Measurements from ENCODE around the gene GAS7. TPM values are rescaled to one million over a fixed set of nuclear protein-coding genes. Genes with fewer than 3 reads are reported as not detected.

The GAS7 gene
- total RNA-seq, 1 experiment from 2014 or later = 4.1 TPM

- Histone ChIP-seq H3K27ac (ENCODE audit: low read depth, low read length) (no peak overlapping the region), H3K4me2 (ENCODE audit: low read length) (no peak overlapping the region), H4K20me1 (ENCODE audit: insufficient read depth) (no peaks in the 10 kb centered on the region), H3K9me3 (ENCODE audit: control insufficient read depth in 1 of 2, insufficient read depth in 1 of 2, low read depth in 1 of 2, low read length in 2 of 2) (no peaks in the 10 kb centered on the region), H3K36me3 (ENCODE audit: control insufficient read depth in 1 of 2, insufficient read depth in 2 of 2, low read length in 2 of 2) (no peaks in the 10 kb centered on the region), H2AFZ (ENCODE audit: low read depth, low read length, poor library complexity, severe bottlenecking) (no peak overlapping the region), H3K27me3 (ENCODE audit: insufficient read depth, low read length) (no peaks in the 10 kb centered on the region; the same call in 1 of the 2 replicates), H3K9me2 (ENCODE audit: insufficient read depth) (no peaks in the 10 kb centered on the region), H3K4me3 (replicated peaks in 1 of 2; ENCODE audit: low read depth in 1 of 2, low read length in 2 of 2) (no peak overlapping the region), H3K4me1 (ENCODE audit: control insufficient read depth in 1 of 2, insufficient read depth in 2 of 2, low read length in 2 of 2) (no peaks in the 10 kb centered on the region), H3K79me2 (ENCODE audit: insufficient read depth, low read length) (no peaks in the 10 kb centered on the region), H3K9ac (ENCODE audit: low read length) (no peak overlapping the region)
- ATAC-seq (no peak), DNase-seq (ENCODE audit: low read depth, low spot score) (no peak)
- RAD21 ChIA-PET (ENCODE audit: low non-redundant PET in 1 of 2, low total read pairs in 2 of 2, uncharacterized antibody in 2 of 2, unreplicated experiment in 2 of 2) = no interaction called here
- CTCF ChIA-PET = no interaction called here
- POLR2A ChIA-PET = no interaction called here
- no peak for TF ChIP-seq TCF7L2 (IDR thresholded peaks at IDR 0.05; ENCODE audit: borderline replicate concordance, extremely low read depth, insufficient read depth, insufficient read length)
- TF ChIP-seq REST (IDR thresholded peaks at IDR 0.05; ENCODE audit: low read depth) = no peak
- intact Hi-C loops (cut with micrococcal nuclease) = no loop called here
- BruUV-seq (replicated peaks) = no TSS peak
These were observed 176.0 kb downstream of the GAS7 start for GRCh38 chr17:10022416-10022815.

GRCh38 chr17:10021272-10021984, 177.0 kb downstream of the GAS7 start:
- H3K36me3 ChIP-seq (ENCODE audit: control insufficient read depth in 1 of 2, insufficient read depth in 2 of 2, low read length in 2 of 2) = no peaks in the 10 kb centered on the region
- POLR2A ChIA-PET = no interaction called here
- no TSS peak for BruUV-seq (replicated peaks)
- TF ChIP-seq ZBTB33 (IDR thresholded peaks at IDR 0.05; ENCODE audit: extremely low read depth, insufficient replicate concordance, low read length) (no peak), ATF3 (IDR thresholded peaks at IDR 0.05) (no peak), SP1 (IDR thresholded peaks at IDR 0.05; ENCODE audit: low read depth) (no peak), CBX3 (IDR thresholded peaks at IDR 0.05; ENCODE audit: low read depth) (no peak), CEBPB (IDR thresholded peaks at IDR 0.05; ENCODE audit: low read depth) (no peak), EZH2phosphoT487 (IDR thresholded peaks at IDR 0.05; ENCODE audit: borderline replicate concordance) (no peak), FOSL1 (IDR thresholded peaks at IDR 0.05; ENCODE audit: low read depth) (no peak), JUND (IDR thresholded peaks at IDR 0.05) (no peak), SRF (IDR thresholded peaks at IDR 0.05; ENCODE audit: low read depth) (no peak), MAX (IDR thresholded peaks at IDR 0.05) (no peak)

More at GRCh38 chr17:10021272-10021984, 177.0 kb downstream of the GAS7 start:
- Histone ChIP-seq H3K9me2 (ENCODE audit: insufficient read depth) (no peaks in the 10 kb centered on the region), H4K20me1 (ENCODE audit: insufficient read depth) (no peaks in the 10 kb centered on the region), H3K9me3 (ENCODE audit: control insufficient read depth in 1 of 2, insufficient read depth in 1 of 2, low read depth in 1 of 2, low read length in 2 of 2) (no peaks in the 10 kb centered on the region), H3K4me3 (replicated peaks in 1 of 2; ENCODE audit: low read depth in 1 of 2, low read length in 2 of 2) (no peak overlapping the region), H2AFZ (ENCODE audit: low read depth, low read length, poor library complexity, severe bottlenecking) (no peak overlapping the region), H3K4me1 (ENCODE audit: control insufficient read depth in 1 of 2, insufficient read depth in 2 of 2, low read length in 2 of 2) (no peaks in the 10 kb centered on the region), H3K79me2 (ENCODE audit: insufficient read depth, low read length) (no peaks in the 10 kb centered on the region), H3K9ac (ENCODE audit: low read length) (no peak overlapping the region), H3K27ac (ENCODE audit: low read depth, low read length) (no peak overlapping the region), H3K4me2 (ENCODE audit: low read length) (no peak overlapping the region), H3K27me3 (ENCODE audit: insufficient read depth, low read length) (no peaks in the 10 kb centered on the region; the same call in 1 of the 2 replicates)
- ATAC-seq (no peak), DNase-seq (ENCODE audit: low read depth, low spot score) (no peak)
- intact Hi-C loops (cut with micrococcal nuclease) = no loop called here
- ChIA-PET RAD21 (ENCODE audit: low non-redundant PET in 1 of 2, low total read pairs in 2 of 2, uncharacterized antibody in 2 of 2, unreplicated experiment in 2 of 2) (no interaction called here), CTCF (no interaction called here)

Measured in HCT116 (cell line).